OCI-LY7 (cell line): ENCODE data around the gene SLC25A42. TPM values are rescaled to one million over a fixed set of nuclear protein-coding genes. Genes with fewer than 3 reads are reported as not detected.

Experiments used
- BruUV-seq: library from RNA; stranded (reverse); fragments of 400-500 nt; replicated peaks from 2 replicates; lab custom pipeline; 2021; lab: Mats Ljungman, UMichigan
- CTCF ChIA-PET: fragments of 300-600 bp; sonication (Branson Sonifier 250); formaldehyde crosslinking; loops from one replicate; lab custom pipeline; 2022; ENCODE audit warnings: antibody characterized with exemption; ENCODE audit not compliant: unreplicated experiment; lab: Charles Lee
- POLR2A ChIA-PET: fragments of 300-600 bp; sonication (Branson Sonifier 250); formaldehyde crosslinking; loops from one replicate; lab custom pipeline; 2022; ENCODE audit warnings: antibody characterized with exemption; lab: Charles Lee
- DNase-seq: peaks from one replicate; pipeline ENCODE4 v3.0.0-alpha.2; 2015; ENCODE audit warnings: low spot score
- H2AFZ ChIP-seq: fragments of 200-600 bp; sonication (generic), shearing (Covaris generic); 2 replicates; pipeline ENCODE4 v1.6.1; 2014; ENCODE audit warnings: mild to moderate bottlenecking, antibody characterized with exemption, low read length, moderate library complexity
- H3K27ac ChIP-seq: fragments of 200-600 bp; sonication (generic); 2 replicates; pipeline ENCODE4 v1.5.1; 2014; ENCODE audit warnings: mixed run types, low read depth, mild to moderate bottlenecking, moderate library complexity, low read length, inconsistent platforms; ENCODE audit not compliant: poor library complexity, severe bottlenecking
- H3K36me3 ChIP-seq: fragments of 200-600 bp; sonication (generic); 2 replicates; pipeline ENCODE4 v1.6.1; 2014; ENCODE audit warnings: mild to moderate bottlenecking, antibody characterized with exemption, low read length, moderate library complexity, mixed read lengths; ENCODE audit not compliant: insufficient read depth
- H3K4me1 ChIP-seq: fragments of 200-600 bp; sonication (generic); 2 replicates; pipeline ENCODE4 v1.5.1; 2014; ENCODE audit warnings: mild to moderate bottlenecking, low read length; ENCODE audit not compliant: insufficient read depth, poor library complexity, severe bottlenecking
- H3K4me2 ChIP-seq: fragments of 200-600 bp; sonication (generic); 2 replicates; pipeline ENCODE4 v1.6.1; 2014; ENCODE audit warnings: mild to moderate bottlenecking, low read length
- H3K4me3 ChIP-seq: fragments of 200-600 bp; sonication (generic); 2 replicates; pipeline ENCODE4 v1.5.1; 2014; ENCODE audit warnings: mild to moderate bottlenecking, low read depth, low read length; ENCODE audit not compliant: poor library complexity, severe bottlenecking
- H3K79me2 ChIP-seq: fragments of 200-600 bp; sonication (generic); 2 replicates; pipeline ENCODE4 v1.6.1; 2016; ENCODE audit warnings: low read depth, mild to moderate bottlenecking, low read length, moderate library complexity, mixed read lengths; ENCODE audit not compliant: insufficient read depth
- H3K9me2 ChIP-seq: fragments of 200-600 bp; sonication (generic); 2 replicates; pipeline ENCODE4 v1.6.1; 2016; ENCODE audit warnings: mild to moderate bottlenecking, low read length, mixed read lengths; ENCODE audit not compliant: insufficient read depth
- H3K9me3 ChIP-seq: fragments of 200-600 bp; sonication (generic); 2 replicates; pipeline ENCODE4 v1.6.1; 2014; ENCODE audit warnings: mild to moderate bottlenecking, mixed run types, low read length, mixed read lengths
- H4K20me1 ChIP-seq: fragments of 200-600 bp; sonication (generic); 2 replicates; pipeline ENCODE4 v1.6.1; 2014; ENCODE audit warnings: mild to moderate bottlenecking, antibody characterized with exemption, low read length, moderate library complexity, mixed read lengths; ENCODE audit not compliant: insufficient read depth
- CTCF ChIP-seq: fragments of 200-600 bp; sonication (generic); conservative IDR thresholded peaks from 2 replicates; pipeline ENCODE4 v1.5.1; 2014; ENCODE audit warnings: mild to moderate bottlenecking, antibody characterized with exemption, low read length, moderate library complexity, mixed read lengths
- EZH2phosphoT487 ChIP-seq: fragments of 200-600 bp; sonication (generic); IDR thresholded peaks from 2 replicates; pipeline ENCODE4 v1.6.1; 2018; ENCODE audit warnings: low read depth, borderline replicate concordance, mild to moderate bottlenecking, mixed run types, antibody characterized with exemption, low read length, moderate library complexity, mixed read lengths
- intact Hi-C: fragments of 100-400 bp; cut with micrococcal nuclease; formaldehyde crosslinking; loops from one replicate; pipeline ENCODE4 v1.10.0; 2022; ENCODE audit not compliant: unreplicated experiment
- total RNA-seq, 2 experiments: library from RNA; depleted of rRNA in 1 of 2; stranded (reverse); fragments of >200 nt in 1 of 2; shearing (Covaris generic) in 1 of 2; gene quantifications; 2 replicates each; pipeline ENCODE4 v1.2.3, GENCODE V29; 2014 to 2022

The SLC25A42 gene
- total RNA-seq, 2 experiments from 2014 or later = 13.8 to 23.4 TPM

- TF ChIP-seq EZH2phosphoT487 (no peak), CTCF (no peak)
- BruUV-seq = no TSS peak
- H2AFZ ChIP-seq = no peak overlapping the region
- H3K36me3 ChIP-seq = 0 out of 2 replicates have a peak, but pooled peaks cover 3% of the 10 kb centered on the region
- H3K4me2 ChIP-seq = no peak overlapping the region
- CTCF ChIA-PET = interaction anchor here (0.9 kb wide), 1 partner anchor 80 kb away, joined by 3 read pairs; no protein-coding TSS in a partner anchor
- H3K27ac ChIP-seq = no peak overlapping the region
- H3K79me2 ChIP-seq = no peaks in the 10 kb centered on the region
- no peaks in the 10 kb centered on the region for H3K4me1 ChIP-seq
- no peak overlapping the region for H3K4me3 ChIP-seq
- POLR2A ChIA-PET = no interaction called here
- H3K9me2 ChIP-seq = no peaks in the 10 kb centered on the region
- intact Hi-C loops = no loop called here
- no peaks in the 10 kb centered on the region for H4K20me1 ChIP-seq
- H3K9me3 ChIP-seq = no peaks in the 10 kb centered on the region
- no peak for DNase-seq
Observed at GRCh38 chr19:19111136-19111835, 47.5 kb downstream of the SLC25A42 start.

GRCh38 chr19:19111967-19112580, 48.3 kb downstream of the SLC25A42 start:
- Histone ChIP-seq H3K4me3 (no peak overlapping the region), H2AFZ (no peak overlapping the region), H3K9me3 (no peaks in the 10 kb centered on the region), H3K9me2 (no peaks in the 10 kb centered on the region), H3K79me2 (no peaks in the 10 kb centered on the region), H3K27ac (no peak overlapping the region), H3K4me1 (no peaks in the 10 kb centered on the region), H3K36me3 (0 out of 2 replicates have a peak, but pooled peaks cover 3% of the 10 kb centered on the region), H3K4me2 (no peak overlapping the region), H4K20me1 (no peaks in the 10 kb centered on the region)
- POLR2A ChIA-PET = no interaction called here
- TF ChIP-seq EZH2phosphoT487 (no peak), CTCF (no peak)
- intact Hi-C loops = no loop called here
- CTCF ChIA-PET = interaction anchor here (0.9 kb wide), 1 partner anchor 79 kb away, joined by 3 read pairs; no protein-coding TSS in a partner anchor
- no peak for DNase-seq
- no TSS peak for BruUV-seq
